AG04450 (cell line): ENCODE measurements around the gene SND1. TPM values are rescaled to one million over a fixed set of nuclear protein-coding genes. Genes with fewer than 3 reads are reported as not detected.

ENCODE experiments used
- CTCF ChIA-PET: fragments of 300-600, 350-600 bp; formaldehyde crosslinking; extraction: SDS; loops from one replicate; lab custom pipeline; 2022; ENCODE audit warnings: antibody characterized with exemption, inconsistent platforms; lab: Charles Lee
- POLR2A ChIA-PET: fragments of 350-600 bp; formaldehyde crosslinking; extraction: SDS; loops from one replicate; lab custom pipeline; 2021; ENCODE audit warnings: antibody characterized with exemption, inconsistent platforms; lab: Yijun Ruan, JAX
- DNase-seq: peaks from one replicate; pipeline ENCODE4 v3.0.0-alpha.2; 2011; ENCODE audit warnings: low read depth, low spot score
- H3K27ac ChIP-seq: one replicate; pipeline ENCODE4 v1.5.1; 2012; ENCODE audit warnings: low read depth, low read length, control low read depth
- H3K27me3 ChIP-seq: one replicate; pipeline ENCODE4 v1.6.0; 2012; ENCODE audit warnings: low read length; ENCODE audit not compliant: control insufficient read depth, insufficient read depth
- H3K4me3 ChIP-seq: 2 replicates; pipeline ENCODE4 v1.5.1; 2011; ENCODE audit warnings: mild to moderate bottlenecking, low read depth, low read length, control low read depth
- H3K9me3 ChIP-seq: 2 replicates; pipeline ENCODE4 v1.5.1; 2012; ENCODE audit warnings: low read length; ENCODE audit not compliant: control insufficient read depth, insufficient read depth
- polyA plus RNA-seq: library from polyadenylated mRNA; depleted of rRNA; stranded (reverse); fragments of >200 nt; gene quantifications from 2 replicates; pipeline ENCODE4 v1.2.3, GENCODE V29; 2011
- TF ChIP-seq, protein P1 (sequence below): IDR thresholded peaks from 2 replicates; pipeline ENCODE4 v1.5.1; 2011; ENCODE audit warnings: low read depth, low read length, control low read depth, inconsistent platforms

The SND1 gene
- polyA plus RNA-seq, 1 experiment = 247 TPM

DNA sequence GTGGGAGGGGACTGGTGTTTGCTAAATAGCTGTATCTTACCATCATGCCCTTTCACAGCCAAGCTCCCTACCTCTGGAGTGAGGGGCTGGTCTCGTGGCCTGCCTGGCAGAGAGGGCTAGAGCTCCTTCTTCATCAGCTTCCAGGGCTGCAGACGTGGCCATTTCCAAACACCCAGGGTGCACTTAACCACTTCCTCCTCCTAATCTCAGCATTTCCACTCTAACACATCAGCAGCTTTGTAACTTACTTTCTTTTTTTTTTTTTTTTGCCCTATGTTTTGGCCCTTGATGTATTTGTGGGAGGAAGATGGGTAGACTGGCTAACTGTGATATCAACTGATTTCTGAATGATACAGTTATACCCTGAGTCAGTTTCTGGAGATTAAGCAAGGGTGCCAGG, 351.8 kb downstream of the SND1 start:
- Histone ChIP-seq H3K4me3 (no peak overlapping the region), H3K27me3 (no peaks in the 10 kb centered on the region), H3K27ac (no peak overlapping the region), H3K9me3 (no peaks in the 10 kb centered on the region)
- POLR2A ChIA-PET = no interaction called here
- CTCF ChIA-PET = interaction anchor here (0.8 kb wide), 1 partner anchor 205 kb away, joined by 3 read pairs; no protein-coding TSS in a partner anchor
- TF ChIP-seq, protein P1, sequence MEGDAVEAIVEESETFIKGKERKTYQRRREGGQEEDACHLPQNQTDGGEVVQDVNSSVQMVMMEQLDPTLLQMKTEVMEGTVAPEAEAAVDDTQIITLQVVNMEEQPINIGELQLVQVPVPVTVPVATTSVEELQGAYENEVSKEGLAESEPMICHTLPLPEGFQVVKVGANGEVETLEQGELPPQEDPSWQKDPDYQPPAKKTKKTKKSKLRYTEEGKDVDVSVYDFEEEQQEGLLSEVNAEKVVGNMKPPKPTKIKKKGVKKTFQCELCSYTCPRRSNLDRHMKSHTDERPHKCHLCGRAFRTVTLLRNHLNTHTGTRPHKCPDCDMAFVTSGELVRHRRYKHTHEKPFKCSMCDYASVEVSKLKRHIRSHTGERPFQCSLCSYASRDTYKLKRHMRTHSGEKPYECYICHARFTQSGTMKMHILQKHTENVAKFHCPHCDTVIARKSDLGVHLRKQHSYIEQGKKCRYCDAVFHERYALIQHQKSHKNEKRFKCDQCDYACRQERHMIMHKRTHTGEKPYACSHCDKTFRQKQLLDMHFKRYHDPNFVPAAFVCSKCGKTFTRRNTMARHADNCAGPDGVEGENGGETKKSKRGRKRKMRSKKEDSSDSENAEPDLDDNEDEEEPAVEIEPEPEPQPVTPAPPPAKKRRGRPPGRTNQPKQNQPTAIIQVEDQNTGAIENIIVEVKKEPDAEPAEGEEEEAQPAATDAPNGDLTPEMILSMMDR = no peak
- no peak for DNase-seq

DNA sequence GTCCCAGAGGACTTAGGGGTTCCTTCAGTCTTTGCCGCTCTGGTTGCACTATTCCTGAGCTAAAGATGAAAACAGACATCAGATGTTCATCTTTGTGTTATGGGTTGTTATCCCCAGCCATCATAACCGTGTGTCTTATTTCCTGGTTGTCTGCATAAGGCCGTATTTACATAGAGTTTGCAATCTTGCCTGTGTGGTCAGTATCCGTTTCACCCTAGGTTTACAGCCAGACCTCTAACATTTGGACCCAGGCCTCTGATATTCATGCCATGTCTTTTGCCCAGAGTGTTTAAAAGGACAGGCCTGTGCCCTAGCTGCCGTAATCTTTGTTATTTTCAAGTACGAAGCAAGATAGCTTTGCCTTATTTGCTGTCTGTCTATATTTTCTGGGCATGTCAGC, 352.6 kb downstream of the SND1 start:
- ChIA-PET CTCF (no interaction called here), POLR2A (no interaction called here)
- no peak overlapping the region for H3K4me3 ChIP-seq
- no peak for DNase-seq
- no peak overlapping the region for H3K27ac ChIP-seq
- no peaks in the 10 kb centered on the region for H3K27me3 ChIP-seq
- TF ChIP-seq, protein P1 = no peak
- H3K9me3 ChIP-seq = no peaks in the 10 kb centered on the region

DNA sequence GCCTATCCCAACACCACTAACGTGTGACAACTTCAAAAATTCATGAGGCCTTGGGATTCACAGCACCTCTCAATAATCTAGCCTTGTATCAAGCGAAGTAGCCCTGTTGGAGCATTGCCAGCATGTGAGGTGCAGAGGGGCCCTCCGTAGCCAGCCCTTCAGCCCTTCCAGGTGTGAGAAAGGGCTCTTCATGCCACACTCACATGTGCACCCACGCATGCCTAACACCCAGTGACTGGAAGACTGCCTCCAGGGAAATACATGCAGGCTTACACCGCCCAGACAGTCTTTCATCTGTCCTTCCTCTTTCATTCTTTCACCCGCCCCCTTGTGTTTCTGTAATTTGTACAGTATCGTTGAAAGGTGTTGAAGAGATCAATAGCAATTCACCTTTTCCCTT, 353.1 kb downstream of the SND1 start:
- TF ChIP-seq, protein P1 = no peak
- Histone ChIP-seq H3K4me3 (no peak overlapping the region), H3K9me3 (no peaks in the 10 kb centered on the region), H3K27ac (no peak overlapping the region), H3K27me3 (no peaks in the 10 kb centered on the region)
- ChIA-PET CTCF (no interaction called here), POLR2A (no interaction called here)
- DNase-seq = no peak

DNA sequence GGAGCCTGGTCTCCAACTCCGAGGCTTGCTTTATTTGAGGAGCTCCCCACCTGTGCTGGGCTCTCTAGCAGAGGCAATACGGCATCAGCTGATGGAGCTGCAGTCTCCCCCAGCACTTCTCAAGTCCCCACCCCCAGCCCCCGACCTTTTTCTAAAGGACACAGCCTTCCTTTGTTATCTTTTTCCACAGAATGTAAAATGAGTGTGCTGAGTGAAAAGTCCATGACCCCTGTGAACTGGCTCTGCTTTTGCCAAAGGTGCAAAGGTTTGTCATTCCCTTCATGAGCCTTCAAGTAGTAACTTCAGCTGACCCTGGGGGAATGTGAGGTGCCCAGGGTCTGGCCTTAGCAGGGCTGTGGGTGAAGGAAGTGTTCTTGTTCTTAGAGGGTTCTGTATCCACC, 353.8 kb downstream of the SND1 start:
- POLR2A ChIA-PET = interaction anchor here (0.8 kb wide), 1 partner anchor 10 kb away, joined by 3 read pairs; no protein-coding TSS in a partner anchor
- Histone ChIP-seq H3K4me3 (no peak overlapping the region), H3K27me3 (no peaks in the 10 kb centered on the region), H3K27ac (no peak overlapping the region), H3K9me3 (no peaks in the 10 kb centered on the region)
- no peak for DNase-seq
- CTCF ChIA-PET = no interaction called here
- TF ChIP-seq, protein P1 = no peak

DNA sequence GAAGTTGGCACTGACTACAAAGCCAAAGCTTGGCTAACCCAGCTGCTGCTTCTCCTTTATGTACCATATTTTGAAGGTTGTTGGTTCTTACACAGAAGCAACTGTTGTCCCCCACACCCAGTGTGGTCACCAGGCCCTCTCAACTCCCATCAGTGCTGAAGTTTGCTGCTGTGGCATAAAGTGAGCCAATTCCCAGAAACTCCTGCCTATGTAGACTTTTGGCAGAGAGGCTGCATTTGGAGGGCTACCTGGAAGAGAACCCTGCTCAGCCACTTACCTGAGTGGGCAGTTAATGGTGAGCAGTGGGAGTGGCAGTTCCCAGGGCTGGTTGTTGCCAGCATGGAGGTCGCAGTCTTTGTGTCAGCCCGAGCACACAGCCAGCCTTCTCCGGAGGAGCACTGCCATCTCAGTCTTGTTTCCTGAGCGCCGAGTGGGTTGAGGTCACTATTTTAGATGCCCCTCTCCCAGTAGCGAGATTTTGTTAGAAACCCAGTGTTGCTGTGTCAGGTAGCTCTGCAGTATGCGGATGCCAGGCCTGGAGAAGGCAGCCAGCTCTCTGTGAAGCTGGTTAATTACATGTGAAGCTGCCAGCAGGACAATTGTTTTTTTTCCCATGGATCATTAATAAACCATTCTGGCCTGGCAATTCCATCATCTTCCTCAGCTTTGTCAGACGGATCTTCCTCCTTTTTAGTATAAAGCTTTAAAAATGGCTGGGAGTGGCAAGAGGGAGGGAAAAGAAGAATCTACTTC, 354.7 kb downstream of the SND1 start:
- H3K27ac ChIP-seq = no peak overlapping the region
- CTCF ChIA-PET = no interaction called here
- POLR2A ChIA-PET = interaction anchor here (0.8 kb wide), 1 partner anchor 11 kb away, joined by 3 read pairs; no protein-coding TSS in a partner anchor
- no peak for DNase-seq
- H3K4me3 ChIP-seq = no peak overlapping the region
- TF ChIP-seq, protein P1 = no peak
- no peaks in the 10 kb centered on the region for H3K27me3 ChIP-seq
- H3K9me3 ChIP-seq = no peaks in the 10 kb centered on the region
